Adipocyte (in vitro differentiated cells): ENCODE data around the gene TRH.

Experiments used
- DNase-seq: peaks from one replicate; pipeline ENCODE4 v3.0.0-alpha.2; 2015; ENCODE audit warnings: low read depth
- H3K27me3 ChIP-seq: replicated peaks from 2 replicates; pipeline ENCODE4 v1.7.0; 2013; ENCODE audit warnings: mild to moderate bottlenecking, low read length, moderate library complexity; ENCODE audit not compliant: control insufficient read depth, insufficient read depth
- H3K36me3 ChIP-seq: 2 replicates; pipeline ENCODE4 v1.7.0; 2013; ENCODE audit warnings: low read length, mild to moderate bottlenecking, moderate library complexity; ENCODE audit not compliant: control insufficient read depth, insufficient read depth, severe bottlenecking
- H3K4me1 ChIP-seq: 2 replicates; pipeline ENCODE4 v1.7.0; 2013; ENCODE audit warnings: mild to moderate bottlenecking, low read length, moderate library complexity; ENCODE audit not compliant: control insufficient read depth, insufficient read depth
- H3K4me3 ChIP-seq: 2 replicates; pipeline ENCODE4 v1.7.0; 2013; ENCODE audit warnings: mild to moderate bottlenecking, low read length, moderate library complexity
- H3K9ac ChIP-seq: 2 replicates; pipeline ENCODE4 v1.7.0; 2013; ENCODE audit warnings: mild to moderate bottlenecking, low read length, moderate library complexity
- H3K9me3 ChIP-seq: 2 replicates; pipeline ENCODE4 v1.7.0; 2013; ENCODE audit warnings: mild to moderate bottlenecking, low read length, moderate library complexity; ENCODE audit not compliant: control insufficient read depth

The TRH gene

DNA sequence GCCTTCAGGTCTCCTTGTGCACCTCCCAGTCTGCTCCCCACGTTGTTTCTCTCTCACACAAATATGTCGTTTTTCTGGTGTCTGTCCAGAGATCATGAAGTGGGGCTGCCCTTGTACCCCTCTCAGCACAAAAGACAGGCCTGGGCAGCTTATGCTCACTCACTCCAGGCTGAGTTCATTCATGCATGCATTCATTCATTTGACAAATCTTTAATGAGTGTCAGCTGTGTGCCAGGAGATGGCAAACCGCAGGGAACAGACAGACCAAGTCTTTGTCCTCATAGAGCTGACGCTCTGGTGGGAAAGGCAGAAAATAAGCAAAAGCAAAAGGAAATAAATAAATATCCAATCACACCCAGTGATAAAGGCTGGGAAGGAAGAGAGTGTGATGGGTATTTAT lies 7.6 kb upstream of the TRH start:
- DNase-seq, result no peak
- no peaks in the 10 kb centered on the region for H3K4me1 ChIP-seq
- no peak overlapping the region for H3K4me3 ChIP-seq
- H3K9me3 ChIP-seq, result no peaks in the 10 kb centered on the region
- no peaks in the 10 kb centered on the region for H3K27me3 ChIP-seq
- H3K9ac ChIP-seq, result no peak overlapping the region
- no peaks in the 10 kb centered on the region for H3K36me3 ChIP-seq

DNA sequence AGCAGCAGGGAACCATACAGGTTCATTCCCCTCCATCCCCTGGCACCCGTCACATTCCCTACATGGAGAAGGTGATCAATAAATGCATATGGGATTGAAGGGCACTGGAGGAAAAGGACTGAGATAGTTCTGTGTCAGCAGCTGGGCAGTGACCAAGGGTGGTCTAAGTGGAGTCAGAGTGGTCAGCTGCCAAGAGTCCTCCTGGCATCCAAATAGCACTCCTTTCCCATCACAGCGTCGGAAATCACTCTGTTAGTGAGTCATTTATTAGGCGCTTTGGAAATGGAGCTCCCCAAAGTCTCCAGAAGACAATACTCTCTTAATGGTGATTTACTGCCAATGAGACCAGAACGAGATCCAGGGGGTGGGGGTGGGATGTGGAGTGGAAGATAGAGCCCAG lies 6.8 kb upstream of the TRH start:
- Histone ChIP-seq H3K9me3 (no peaks in the 10 kb centered on the region), H3K36me3 (no peaks in the 10 kb centered on the region), H3K4me3 (no peak overlapping the region), H3K27me3 (no peaks in the 10 kb centered on the region), H3K4me1 (no peaks in the 10 kb centered on the region), H3K9ac (no peak overlapping the region)
- DNase-seq, result no peak

DNA sequence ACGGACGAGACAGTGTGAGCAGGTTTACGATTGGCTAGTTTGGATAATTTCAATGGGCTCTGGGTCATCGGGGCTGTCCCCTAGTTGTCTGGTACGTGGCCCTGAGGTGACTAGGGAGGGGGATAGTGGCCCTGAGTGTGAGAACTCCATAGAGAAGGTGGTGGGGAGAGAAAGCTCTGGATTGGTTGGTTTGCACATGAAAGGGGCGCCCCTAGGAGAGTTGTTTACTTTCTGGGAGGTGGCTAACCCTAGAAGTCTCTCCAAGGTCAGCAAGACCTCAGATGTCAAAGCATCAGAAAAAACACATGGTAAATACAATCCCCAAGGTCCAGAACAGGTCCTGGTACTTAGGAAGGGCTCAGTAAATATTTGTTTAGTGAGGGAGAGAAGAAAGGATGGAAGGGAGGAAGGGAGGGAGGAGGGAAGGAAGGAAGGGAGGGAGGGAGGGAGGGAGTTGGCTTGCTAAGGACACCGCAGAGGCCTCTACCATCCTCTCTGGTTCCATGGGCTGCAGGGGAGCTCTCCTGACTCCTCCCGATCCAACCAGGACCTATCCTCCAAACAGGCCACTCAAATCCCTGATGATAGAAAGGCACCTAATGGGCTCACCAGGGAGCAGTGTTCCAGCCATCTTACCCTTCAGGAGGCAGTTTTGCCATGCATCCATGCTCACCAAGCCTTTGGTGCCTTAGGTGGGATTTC lies 3.0 kb upstream of the TRH start:
- Histone ChIP-seq H3K9ac (no peak overlapping the region), H3K27me3 (peaks cover 20% of the 10 kb centered on the region), H3K4me3 (no peak overlapping the region), H3K9me3 (no peaks in the 10 kb centered on the region), H3K4me1 (peaks cover 8% of the 10 kb centered on the region), H3K36me3 (no peaks in the 10 kb centered on the region)
- DNase-seq, result no peak

DNA sequence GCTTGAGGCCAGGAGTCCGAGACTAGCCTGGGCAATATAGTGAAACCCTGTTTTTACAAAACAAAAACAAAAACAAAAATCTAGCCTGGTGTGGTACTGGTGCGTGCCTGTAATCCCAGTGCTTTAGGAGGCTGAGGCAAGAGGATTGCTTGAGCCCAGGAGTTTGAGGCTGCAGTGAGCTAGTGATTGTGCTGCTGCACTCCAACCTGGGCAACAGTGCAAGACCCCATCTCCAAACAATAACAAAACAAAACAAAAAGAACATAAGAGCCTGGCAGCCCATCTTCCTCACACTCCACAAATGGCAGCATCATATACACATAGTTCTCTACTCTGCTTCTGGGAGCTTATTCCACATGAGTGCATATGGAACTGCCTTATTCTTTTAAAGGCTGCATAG lies 2.2 kb upstream of the TRH start:
- H3K36me3 ChIP-seq, result no peaks in the 10 kb centered on the region
- peaks cover 8% of the 10 kb centered on the region for H3K4me1 ChIP-seq
- peaks cover 27% of the 10 kb centered on the region for H3K27me3 ChIP-seq
- DNase-seq, result no peak
- no peak overlapping the region for H3K4me3 ChIP-seq
- H3K9me3 ChIP-seq, result no peaks in the 10 kb centered on the region
- H3K9ac ChIP-seq, result no peak overlapping the region

DNA sequence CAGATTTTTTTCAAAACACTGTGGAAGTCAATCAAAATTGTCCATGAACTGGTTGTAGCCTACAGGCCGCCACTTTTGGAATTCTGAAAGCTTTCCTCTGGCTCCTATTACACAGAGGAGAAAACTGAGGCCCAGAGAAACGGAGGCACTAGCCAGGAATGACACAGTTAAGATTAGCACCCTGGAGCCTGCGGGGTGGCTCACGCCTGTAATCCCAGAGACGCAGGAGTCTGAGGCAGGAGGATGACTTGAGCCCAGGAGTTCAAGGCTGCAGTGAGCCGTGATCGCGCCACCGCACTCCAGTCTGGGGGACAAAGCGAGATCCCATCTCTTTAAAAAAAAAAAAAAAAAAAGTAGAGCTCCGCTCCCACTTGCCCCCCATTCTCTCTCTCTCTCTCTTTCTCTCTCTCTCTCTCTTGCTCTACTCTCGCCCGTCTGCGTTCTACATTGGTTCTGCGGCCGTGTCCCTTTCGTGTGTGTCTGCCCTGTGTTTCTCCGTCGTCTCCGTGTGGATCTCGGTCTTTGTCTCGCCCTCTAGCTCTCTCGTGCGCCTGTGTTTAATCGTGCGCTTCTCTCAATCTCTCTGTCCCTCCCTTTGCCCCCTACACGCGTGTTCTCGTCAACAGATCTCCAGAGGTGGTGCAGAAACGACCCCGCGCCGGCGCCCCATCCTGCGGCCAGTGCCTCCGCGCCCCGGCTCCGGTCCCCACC lies 512 bp upstream of the TRH start:
- no peak overlapping the region for H3K4me3 ChIP-seq
- no peaks in the 10 kb centered on the region for H3K9me3 ChIP-seq
- peaks cover 42% of the 10 kb centered on the region for H3K27me3 ChIP-seq
- peak; percentile 9 for DNase-seq
- peaks cover 8% of the 10 kb centered on the region for H3K4me1 ChIP-seq
- H3K9ac ChIP-seq, result no peak overlapping the region
- H3K36me3 ChIP-seq, result no peaks in the 10 kb centered on the region

DNA sequence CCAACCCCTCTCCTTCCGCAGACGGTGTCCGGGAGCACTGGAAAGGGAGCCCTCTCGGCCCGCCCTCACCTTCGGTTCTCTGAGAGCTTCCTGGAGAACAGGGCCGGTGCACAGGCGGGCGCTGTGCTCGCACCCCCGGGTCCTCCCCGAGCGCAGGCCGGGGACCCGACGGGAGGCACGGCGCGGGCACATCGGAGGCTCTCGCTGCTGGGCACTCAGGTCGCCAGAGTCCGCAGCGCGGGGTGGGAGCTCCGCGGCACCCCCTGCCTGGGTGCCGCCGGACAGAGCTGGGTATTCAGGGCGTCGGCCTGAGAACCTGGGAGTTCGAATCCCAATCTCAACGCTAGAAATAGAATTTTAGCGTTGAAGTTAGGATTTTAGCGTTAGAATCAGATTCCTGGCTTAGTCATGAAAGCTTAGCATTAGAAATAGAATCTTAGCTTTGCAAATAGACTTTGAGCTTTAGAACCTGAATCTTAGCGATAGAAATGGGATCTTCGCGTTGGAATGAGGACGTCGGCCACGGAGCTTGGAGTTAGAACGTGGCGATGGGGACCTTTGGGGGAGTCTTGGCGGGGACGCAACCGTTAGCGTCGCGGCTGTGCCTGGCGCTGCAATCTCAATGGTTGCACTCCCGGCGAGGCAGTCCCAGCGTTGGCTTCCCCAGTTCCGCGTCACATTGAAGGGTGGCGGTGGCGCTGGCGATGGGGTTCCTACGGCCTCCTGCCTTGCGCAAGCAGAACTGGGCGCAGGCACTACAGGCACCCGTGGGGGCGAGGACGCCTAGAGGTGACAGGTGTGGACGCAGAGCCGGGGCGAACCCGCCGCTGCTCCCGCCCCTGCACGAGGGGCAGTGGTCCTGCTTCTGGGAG lies 549 bp downstream of the TRH start:
- Histone ChIP-seq H3K4me3 (peak overlapping the region; percentile 68), H3K9me3 (no peaks in the 10 kb centered on the region), H3K9ac (no peak overlapping the region), H3K27me3 (peaks cover 50% of the 10 kb centered on the region), H3K4me1 (peaks cover 8% of the 10 kb centered on the region), H3K36me3 (no peaks in the 10 kb centered on the region)
- DNase-seq, result peak; percentile 20

DNA sequence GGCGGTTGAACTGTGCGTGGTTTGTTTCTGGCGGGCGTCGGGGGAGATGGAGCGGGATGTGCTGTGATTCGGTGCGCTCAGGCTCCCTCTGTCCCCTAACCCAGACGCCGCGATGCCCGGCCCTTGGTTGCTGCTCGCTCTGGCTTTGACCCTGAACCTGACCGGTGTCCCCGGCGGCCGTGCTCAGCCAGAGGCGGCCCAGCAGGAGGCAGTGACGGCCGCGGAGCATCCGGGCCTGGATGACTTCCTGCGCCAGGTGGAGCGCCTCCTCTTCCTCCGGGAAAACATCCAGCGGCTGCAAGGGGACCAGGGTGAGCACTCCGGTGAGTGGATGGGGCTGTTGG lies 1.2 kb downstream of the TRH start:
- Histone ChIP-seq H3K4me1 (peaks cover 8% of the 10 kb centered on the region), H3K4me3 (peak overlapping the region; percentile 68), H3K36me3 (no peaks in the 10 kb centered on the region), H3K27me3 (peaks cover 54% of the 10 kb centered on the region), H3K9me3 (no peaks in the 10 kb centered on the region), H3K9ac (no peak overlapping the region)
- DNase-seq, result no peak

DNA sequence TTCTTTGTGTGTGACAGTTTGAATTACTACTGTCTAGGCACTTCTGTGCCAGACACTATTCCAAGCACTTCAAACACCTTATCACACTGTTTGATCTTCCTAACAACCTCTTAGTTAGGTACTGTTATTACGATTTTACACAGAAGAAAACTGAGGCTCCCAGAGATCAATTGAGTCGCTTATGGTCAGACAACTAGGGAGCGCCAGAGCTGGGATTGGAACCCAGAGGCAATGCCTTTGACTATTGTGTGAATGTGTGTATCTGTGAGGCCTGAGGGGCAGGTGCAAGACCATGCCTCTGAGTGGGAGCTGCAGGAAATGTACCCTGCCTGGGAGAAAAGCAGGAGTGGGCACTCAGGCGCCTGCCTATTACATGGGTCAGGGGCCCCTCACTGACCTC lies 1.8 kb downstream of the TRH start:
- Histone ChIP-seq H3K27me3 (peaks cover 60% of the 10 kb centered on the region), H3K9me3 (no peaks in the 10 kb centered on the region), H3K36me3 (no peaks in the 10 kb centered on the region), H3K9ac (no peak overlapping the region), H3K4me1 (peaks cover 8% of the 10 kb centered on the region), H3K4me3 (no peak overlapping the region)
- DNase-seq, result no peak

DNA sequence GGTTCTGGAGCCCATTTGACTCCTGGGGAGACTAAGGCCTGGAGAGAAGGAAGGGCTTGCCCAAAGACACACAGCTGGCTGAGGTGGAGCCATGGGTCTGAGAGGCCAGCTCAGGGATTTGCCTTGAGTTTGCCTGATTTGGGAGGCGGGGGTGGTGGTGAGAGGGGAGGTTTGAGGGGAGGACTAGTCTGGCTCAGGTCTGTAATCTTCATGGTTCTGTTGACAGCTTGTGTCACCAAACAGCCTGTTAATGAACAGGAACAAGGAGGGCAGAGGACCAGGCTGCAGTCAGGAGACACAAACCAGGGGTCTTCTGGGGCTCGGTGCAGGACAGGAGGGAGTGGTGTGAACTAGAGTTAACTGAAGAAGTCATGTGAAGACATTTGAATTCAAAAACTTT lies 3.6 kb downstream of the TRH start:
- DNase-seq, result no peak
- no peaks in the 10 kb centered on the region for H3K36me3 ChIP-seq
- peaks cover 68% of the 10 kb centered on the region for H3K27me3 ChIP-seq

DNA sequence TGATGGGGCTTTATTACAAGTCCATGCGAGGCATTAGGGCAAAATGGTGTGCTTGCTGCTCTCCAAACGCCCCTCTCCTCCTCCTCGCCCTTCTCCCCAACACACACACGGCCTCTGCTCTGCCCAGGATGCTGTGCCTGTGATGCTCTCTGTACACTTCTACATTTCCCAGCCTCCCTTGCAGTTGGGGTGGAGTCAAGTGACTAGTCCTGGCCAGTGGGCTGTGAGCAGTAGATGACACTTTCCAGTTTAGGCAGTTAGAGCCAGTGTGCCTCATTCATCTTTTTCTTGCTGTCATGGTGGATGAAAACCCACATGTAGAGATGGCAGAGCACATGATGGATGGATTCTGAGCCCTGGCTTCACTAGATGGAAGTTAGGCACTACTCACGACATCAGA lies 5.4 kb downstream of the TRH start:
- H3K36me3 ChIP-seq, result no peaks in the 10 kb centered on the region
- H3K9ac ChIP-seq, result no peak overlapping the region
- no peak for DNase-seq
- H3K4me1 ChIP-seq, result peaks cover 8% of the 10 kb centered on the region
- no peak overlapping the region for H3K4me3 ChIP-seq
- H3K27me3 ChIP-seq, result peaks cover 63% of the 10 kb centered on the region
- H3K9me3 ChIP-seq, result no peaks in the 10 kb centered on the region

More for the DNA sequence above, 3.6 kb downstream of the TRH start:
- Histone ChIP-seq H3K4me1 (peaks cover 8% of the 10 kb centered on the region), H3K9ac (no peak overlapping the region), H3K4me3 (no peak overlapping the region), H3K9me3 (no peaks in the 10 kb centered on the region)

DNA sequence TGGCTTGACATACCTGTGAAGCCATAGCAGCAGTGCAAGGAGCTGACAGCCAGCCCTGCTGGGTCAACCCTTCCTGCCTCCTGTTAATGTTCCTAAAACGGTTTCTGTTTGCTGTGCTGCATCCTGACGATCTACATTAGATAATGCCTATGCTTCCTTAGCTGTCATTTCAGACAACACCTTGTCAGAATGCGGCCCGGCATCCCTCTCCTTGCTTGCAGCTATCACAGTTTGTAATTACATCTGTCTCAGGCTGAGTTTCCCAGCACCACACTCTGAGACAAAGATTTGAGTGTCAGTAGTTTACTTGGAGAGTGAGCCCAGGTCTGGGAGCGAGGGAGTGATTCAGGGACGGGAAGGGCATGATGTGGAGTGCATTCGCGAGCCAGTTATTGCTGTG lies 9.0 kb downstream of the TRH start:
- peaks cover 29% of the 10 kb centered on the region for H3K27me3 ChIP-seq
- no peak overlapping the region for H3K9ac ChIP-seq
- no peak overlapping the region for H3K4me3 ChIP-seq
- no peaks in the 10 kb centered on the region for H3K4me1 ChIP-seq
- H3K9me3 ChIP-seq, result no peaks in the 10 kb centered on the region
- DNase-seq, result no peak
- H3K36me3 ChIP-seq, result no peaks in the 10 kb centered on the region
